Trophoblast cell (in vitro differentiated cells and primary cell): ENCODE measurements around the gene PTPN3.

Source experiments
- DNase-seq, 2 donors: peaks; one replicate each; pipeline ENCODE4 v3.0.0-alpha.2; 2016
- H2AFZ ChIP-seq: 2 replicates; pipeline ENCODE4 v1.6.1; 2013; ENCODE audit warnings: low read length, moderate library complexity, mild to moderate bottlenecking; ENCODE audit not compliant: insufficient read depth, poor library complexity
- H2AK5ac ChIP-seq: 2 replicates; pipeline ENCODE4 v1.6.1; 2013; ENCODE audit warnings: mild to moderate bottlenecking, low read length
- H2BK120ac ChIP-seq: 2 replicates; pipeline ENCODE4 v1.6.1; 2013; ENCODE audit warnings: low read length, mild to moderate bottlenecking, moderate library complexity; ENCODE audit not compliant: insufficient read depth, poor library complexity
- H2BK12ac ChIP-seq: 2 replicates; pipeline ENCODE4 v1.6.1; 2013; ENCODE audit warnings: mild to moderate bottlenecking, low read length, moderate library complexity
- H2BK5ac ChIP-seq: 2 replicates; pipeline ENCODE4 v1.6.1; 2013; ENCODE audit warnings: low read length, low read depth, moderate library complexity, mild to moderate bottlenecking; ENCODE audit not compliant: poor library complexity
- H3K14ac ChIP-seq: 2 replicates; pipeline ENCODE4 v1.6.1; 2013; ENCODE audit warnings: mild to moderate bottlenecking, low read length
- H3K18ac ChIP-seq: 2 replicates; pipeline ENCODE4 v1.6.1; 2013; ENCODE audit warnings: mild to moderate bottlenecking, low read length
- H3K23ac ChIP-seq: 2 replicates; pipeline ENCODE4 v1.6.1; 2013; ENCODE audit warnings: low read length
- H3K27ac ChIP-seq: 2 replicates; pipeline ENCODE4 v1.5.1; 2013; ENCODE audit warnings: low read depth, mild to moderate bottlenecking, inconsistent platforms, low read length, moderate library complexity
- H3K27me3 ChIP-seq: 2 replicates; pipeline ENCODE4 v1.6.1; 2013; ENCODE audit warnings: inconsistent platforms, mild to moderate bottlenecking, low read length, moderate library complexity; ENCODE audit not compliant: insufficient read depth
- H3K36me3 ChIP-seq, 2 experiments: 1 replicate in 1 of 2; 2 replicates in 1 of 2; pipeline ENCODE4 v1.6.1; 2013; ENCODE audit warnings: low read length in 2 of 2, mild to moderate bottlenecking in 2 of 2, moderate library complexity in 1 of 2; ENCODE audit not compliant: insufficient read depth in 2 of 2, control insufficient read depth in 1 of 2
- H3K4ac ChIP-seq: 2 replicates; pipeline ENCODE4 v1.6.1; 2013; ENCODE audit warnings: low read depth, mild to moderate bottlenecking, low read length, moderate library complexity
- H3K4me1 ChIP-seq, 2 experiments: 1 replicate in 1 of 2; 2 replicates in 1 of 2; pipeline ENCODE4 v1.6.1; 2013; ENCODE audit warnings: low read length in 2 of 2, mild to moderate bottlenecking in 2 of 2, moderate library complexity in 1 of 2; ENCODE audit not compliant: insufficient read depth in 2 of 2, control insufficient read depth in 1 of 2
- H3K4me2 ChIP-seq: 2 replicates; pipeline ENCODE4 v1.6.1; 2013; ENCODE audit warnings: inconsistent platforms, mild to moderate bottlenecking, low read length, moderate library complexity
- H3K4me3 ChIP-seq: 2 replicates; pipeline ENCODE4 v1.5.1; 2013; ENCODE audit warnings: mild to moderate bottlenecking, low read depth, low read length, inconsistent platforms
- H3K79me1 ChIP-seq: one replicate; pipeline ENCODE4 v1.6.1; 2013; ENCODE audit warnings: low read length
- H3K79me2 ChIP-seq: 2 replicates; pipeline ENCODE4 v1.6.1; 2013; ENCODE audit warnings: low read length, mild to moderate bottlenecking; ENCODE audit not compliant: control insufficient read depth, insufficient read depth, poor library complexity
- H3K9ac ChIP-seq: 2 replicates; pipeline ENCODE4 v1.6.1; 2013; ENCODE audit warnings: mild to moderate bottlenecking, low read length
- H3K9me3 ChIP-seq: 2 replicates; pipeline ENCODE4 v1.6.1; 2013; ENCODE audit warnings: low read depth, mild to moderate bottlenecking, control low read depth, inconsistent platforms, low read length; ENCODE audit not compliant: insufficient read depth
- H4K12ac ChIP-seq: 2 replicates; pipeline ENCODE4 v1.6.1; 2013; ENCODE audit warnings: low read depth, mild to moderate bottlenecking, low read length, moderate library complexity
- H4K8ac ChIP-seq: 2 replicates; pipeline ENCODE4 v1.6.1; 2013; ENCODE audit warnings: low read depth, mild to moderate bottlenecking, low read length, moderate library complexity
- H4K91ac ChIP-seq: one replicate; pipeline ENCODE4 v1.6.1; 2013; ENCODE audit warnings: low read depth, mild to moderate bottlenecking, low read length, moderate library complexity
- WGBS: extraction: QIAGEN DNeasy Blood & Tissue Kit; methylation state at CpG from one replicate; pipeline ENCODE4 v1.1.7; 2013; ENCODE audit warnings: missing lambda C conversion rate; ENCODE audit not compliant: insufficient read length, insufficient coverage; ENCODE audit errors: extremely low coverage; 5-methylcytosine and 5-hydroxymethylcytosine counted together

PTPN3 gene

DNA sequence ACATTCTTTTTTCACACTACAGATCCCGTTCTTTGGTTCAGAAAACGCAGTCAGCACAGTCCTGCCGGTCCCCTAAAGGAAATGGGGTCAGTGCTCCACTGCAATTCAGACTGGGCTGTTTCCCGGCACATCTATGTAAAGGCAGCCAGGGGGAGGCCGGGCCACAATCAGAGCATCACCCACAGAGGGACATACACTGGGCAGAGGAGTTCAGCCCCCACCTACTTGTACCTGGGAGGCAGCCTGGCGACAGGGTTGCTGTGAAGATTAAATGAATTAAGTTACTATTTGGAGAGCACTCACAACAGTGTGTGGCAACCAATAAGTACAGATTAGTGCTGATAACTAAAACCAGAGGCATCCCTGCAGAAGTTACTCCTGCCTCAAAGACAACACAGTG is 4.5 kb downstream of the PTPN3 start:
- Histone ChIP-seq H3K14ac (no peak overlapping the region), H3K4me1 (peaks cover 4 to 7% of the 10 kb centered on the region in 2 experiments), H4K8ac (no peak overlapping the region), H2AK5ac (no peak overlapping the region), H3K27ac (no peak overlapping the region), H2BK12ac (no peak overlapping the region), H3K79me2 (peaks cover 2% of the 10 kb centered on the region), H3K18ac (no peak overlapping the region), H4K12ac (no peak overlapping the region), H2BK120ac (no peak overlapping the region), H3K23ac (no peak overlapping the region), H4K91ac (no peak overlapping the region), H3K79me1 (no peaks in the 10 kb centered on the region), H2BK5ac (no peak overlapping the region), H3K4me3 (no peak overlapping the region), H3K9me3 (peaks cover 3% of the 10 kb centered on the region), H3K36me3 (no peaks in the 10 kb centered on the region), H3K27me3 (peaks cover 17% of the 10 kb centered on the region), H3K9ac (no peak overlapping the region), H3K4me2 (no peak overlapping the region), H3K4ac (no peak overlapping the region), H2AFZ (no peak overlapping the region)
- no peak for DNase-seq
- no CpG with 5 or more reads among the region's 6 CpGs for WGBS

DNA sequence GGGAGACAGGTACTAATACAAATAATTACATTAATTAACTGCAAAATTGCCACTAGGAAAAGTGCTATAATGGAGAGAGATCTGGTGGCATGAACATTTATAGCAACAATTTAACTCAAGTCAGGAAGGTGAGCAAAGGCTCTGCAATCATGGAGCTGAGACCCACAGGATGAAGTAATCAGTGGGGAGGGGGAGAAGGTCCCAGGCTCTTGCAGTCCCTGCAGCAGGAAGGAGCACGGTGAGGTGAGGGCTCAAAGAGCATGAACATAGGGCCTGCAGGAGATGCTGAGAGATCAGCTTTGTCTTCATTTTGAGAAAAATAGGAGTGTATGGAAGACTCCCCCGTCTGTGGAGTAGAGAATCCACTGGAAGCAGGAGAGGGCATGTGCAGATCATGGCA is 6.5 kb downstream of the PTPN3 start:
- Histone ChIP-seq H2AFZ (no peak overlapping the region), H3K79me1 (no peaks in the 10 kb centered on the region), H3K79me2 (no peaks in the 10 kb centered on the region), H4K91ac (no peak overlapping the region), H2BK5ac (no peak overlapping the region), H3K4me1 (peaks cover 4 to 5% of the 10 kb centered on the region in 2 experiments), H3K23ac (no peak overlapping the region), H2AK5ac (no peak overlapping the region), H3K4ac (no peak overlapping the region), H3K9ac (no peak overlapping the region), H3K4me3 (no peak overlapping the region), H4K12ac (no peak overlapping the region), H3K27me3 (peaks cover 2% of the 10 kb centered on the region), H3K27ac (no peak overlapping the region), H3K9me3 (no peaks in the 10 kb centered on the region), H3K14ac (no peak overlapping the region), H2BK12ac (no peak overlapping the region), H3K4me2 (no peak overlapping the region), H3K36me3 (no peaks in the 10 kb centered on the region), H4K8ac (no peak overlapping the region), H2BK120ac (no peak overlapping the region), H3K18ac (no peak overlapping the region)
- WGBS, result no CpG with 5 or more reads among the region's 2 CpGs
- no peak for DNase-seq

- Histone ChIP-seq H3K79me2 (no peaks in the 10 kb centered on the region), H3K14ac (no peak overlapping the region), H2AFZ (no peak overlapping the region), H2BK12ac (no peak overlapping the region), H3K36me3 (no peaks in the 10 kb centered on the region), H3K4me2 (no peak overlapping the region), H4K12ac (no peak overlapping the region), H2AK5ac (no peak overlapping the region), H3K18ac (no peak overlapping the region), H3K27me3 (no peaks in the 10 kb centered on the region), H3K23ac (no peak overlapping the region), H3K4ac (no peak overlapping the region), H3K9me3 (no peaks in the 10 kb centered on the region), H2BK5ac (no peak overlapping the region), H4K8ac (no peak overlapping the region), H4K91ac (no peak overlapping the region), H3K79me1 (no peaks in the 10 kb centered on the region), H2BK120ac (no peak overlapping the region), H3K4me1 (no peaks in the 10 kb centered on the region), H3K9ac (no peak overlapping the region), H3K27ac (no peak overlapping the region), H3K4me3 (no peak overlapping the region)
- WGBS, result no CpG with 5 or more reads among the region's 7 CpGs
- DNase-seq, result no peak
Observed at GRCh38 chr9:109488791-109489492, 9.2 kb downstream of the PTPN3 start.

DNA sequence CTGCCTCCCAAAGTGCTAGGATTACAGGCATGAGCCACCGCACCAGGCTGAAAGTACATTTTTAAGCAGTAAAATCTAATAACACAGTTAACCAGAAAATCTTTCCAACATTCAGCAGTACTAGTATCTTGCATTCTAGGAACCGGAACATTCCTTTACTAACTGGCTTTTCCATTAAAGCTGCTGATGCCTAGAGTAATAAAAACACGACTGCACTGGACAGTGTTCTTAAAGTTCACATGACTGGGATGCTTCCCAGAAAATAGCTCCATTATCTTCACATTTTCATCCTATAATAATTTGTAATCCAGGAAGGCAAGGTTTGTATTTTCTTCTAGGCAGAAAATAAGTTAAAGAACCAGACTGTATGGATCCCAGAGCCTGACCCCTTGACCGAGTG is 9.8 kb downstream of the PTPN3 start:
- no peak overlapping the region for H3K18ac ChIP-seq
- no peak overlapping the region for H3K4ac ChIP-seq
- H4K91ac ChIP-seq, result no peak overlapping the region
- H3K79me1 ChIP-seq, result no peaks in the 10 kb centered on the region
- no peak overlapping the region for H2BK120ac ChIP-seq
- no peak overlapping the region for H3K4me3 ChIP-seq
- H2BK5ac ChIP-seq, result no peak overlapping the region
- no peaks in the 10 kb centered on the region for H3K9me3 ChIP-seq
- no peak overlapping the region for H3K23ac ChIP-seq
- no peaks in the 10 kb centered on the region for H3K79me2 ChIP-seq
- H3K4me2 ChIP-seq, result no peak overlapping the region
- no peak overlapping the region for H2BK12ac ChIP-seq
- H4K12ac ChIP-seq, result no peak overlapping the region
- H3K4me1 ChIP-seq, result no peaks in the 10 kb centered on the region
- H4K8ac ChIP-seq, result no peak overlapping the region
- no peak overlapping the region for H2AFZ ChIP-seq
- no peak overlapping the region for H3K14ac ChIP-seq
- H3K36me3 ChIP-seq, result no peaks in the 10 kb centered on the region
- no peak for DNase-seq
- no CpG with 5 or more reads among the region's 4 CpGs for WGBS
- H3K9ac ChIP-seq, result no peak overlapping the region
- no peaks in the 10 kb centered on the region for H3K27me3 ChIP-seq
- no peak overlapping the region for H2AK5ac ChIP-seq
- H3K27ac ChIP-seq, result no peak overlapping the region
